BJ (cell line): ENCODE measurements around the gene TMEM200A. TPM values are rescaled to one million over a fixed set of nuclear protein-coding genes. Genes with fewer than 3 reads are reported as not detected.

ENCODE experiments used
- CTCF ChIA-PET: fragments of 350-600 bp; formaldehyde crosslinking; extraction: SDS; loops from one replicate; lab custom pipeline; 2021; ENCODE audit warnings: antibody characterized with exemption, inconsistent platforms; lab: Yijun Ruan, JAX
- POLR2A ChIA-PET: fragments of 300-600 bp; sonication (Branson Sonifier 250); formaldehyde crosslinking; extraction: SDS; loops from one replicate; lab custom pipeline; 2021; ENCODE audit warnings: antibody characterized with exemption; lab: Charles Lee
- DNase-seq: peaks from one replicate; pipeline ENCODE4 v3.0.0-alpha.2; 2011; ENCODE audit warnings: low read depth
- H3K27me3 ChIP-seq: 2 replicates; pipeline ENCODE4 v1.6.0; 2011; ENCODE audit warnings: low read length; ENCODE audit not compliant: control insufficient read depth, insufficient read depth
- H3K36me3 ChIP-seq: 2 replicates; pipeline ENCODE4 v1.5.1; 2011; ENCODE audit warnings: low read length; ENCODE audit not compliant: control insufficient read depth, insufficient read depth
- H3K4me3 ChIP-seq: 2 replicates; pipeline ENCODE4 v1.5.1; 2011; ENCODE audit warnings: low read depth, mild to moderate bottlenecking, control low read depth, low read length
- CTCF ChIP-seq: IDR thresholded peaks from 2 replicates; pipeline ENCODE4 v1.5.1; 2011; ENCODE audit warnings: low read depth, mild to moderate bottlenecking, control low read depth, inconsistent platforms, low read length, moderate library complexity; ENCODE audit not compliant: insufficient read depth
- polyA plus RNA-seq: library from polyadenylated mRNA; depleted of rRNA; stranded (reverse); fragments of >200 nt; gene quantifications from 2 replicates; pipeline ENCODE4 v1.2.3, GENCODE V29; 2011

Gene TMEM200A
- polyA plus RNA-seq, 1 experiment: 6.0 TPM

GRCh38 chr6:130426066-130426721 is 60.4 kb downstream of the TMEM200A start:
- CTCF ChIA-PET: interaction anchor here (0.7 to 0.8 kb wide), 2 partner anchors 10 to 132 kb away, joined by 3 to 4 read pairs; no protein-coding TSS in a partner anchor
- POLR2A ChIA-PET: no interaction called here
- no peaks in the 10 kb centered on the region for H3K27me3 ChIP-seq
- no peak overlapping the region for H3K4me3 ChIP-seq
- no peaks in the 10 kb centered on the region for H3K36me3 ChIP-seq
- DNase-seq: no peak
- no peak for TF ChIP-seq CTCF

DNA sequence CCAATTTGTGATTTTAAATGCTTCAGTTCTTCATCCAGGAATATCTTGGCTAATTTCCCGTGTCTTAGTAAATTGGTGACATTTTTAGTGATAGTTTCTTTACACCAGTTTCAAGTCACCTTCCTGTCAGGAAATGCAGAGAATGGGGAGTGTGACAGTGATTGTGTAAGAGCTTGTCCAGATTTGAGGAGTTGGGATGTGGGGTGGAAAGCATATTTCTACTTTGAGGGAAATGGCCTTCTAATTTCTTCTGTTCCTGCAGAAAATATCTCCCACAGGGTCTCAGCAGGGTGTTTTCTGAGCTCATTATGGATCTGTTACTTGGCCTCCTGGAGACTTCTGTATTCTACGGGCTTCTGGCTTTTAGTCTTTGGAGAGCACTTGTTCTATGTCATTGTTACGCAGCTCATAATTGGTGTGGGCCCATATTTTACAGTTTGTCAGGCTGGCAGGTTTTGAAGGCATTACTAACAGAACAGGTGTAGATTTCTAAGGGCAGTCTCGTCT is 65.6 kb downstream of the TMEM200A start:
- Histone ChIP-seq H3K27me3 (no peaks in the 10 kb centered on the region), H3K4me3 (no peak overlapping the region), H3K36me3 (no peaks in the 10 kb centered on the region)
- ChIA-PET POLR2A (no interaction called here), CTCF (interaction anchor here (1.2 kb wide), 1 partner anchor 145 kb away, joined by 3 read pairs; no protein-coding TSS in a partner anchor)
- TF ChIP-seq CTCF: no peak
- DNase-seq: no peak

GRCh38 chr6:130432838-130433237 is 67.0 kb downstream of the TMEM200A start:
- H3K36me3 ChIP-seq: no peaks in the 10 kb centered on the region
- no peak for DNase-seq

GRCh38 chr6:130434174-130434873 is 68.5 kb downstream of the TMEM200A start:
- ChIA-PET CTCF (no interaction called here), POLR2A (no interaction called here)
- no peak for DNase-seq
- no peaks in the 10 kb centered on the region for H3K27me3 ChIP-seq
- H3K4me3 ChIP-seq: no peak overlapping the region
- no peak for TF ChIP-seq CTCF
- no peaks in the 10 kb centered on the region for H3K36me3 ChIP-seq

More at GRCh38 chr6:130432838-130433237, 67.0 kb downstream of the TMEM200A start:
- no peak for TF ChIP-seq CTCF
- CTCF ChIA-PET: interaction anchor here (0.6 kb wide), 1 partner anchor 21 kb away, joined by 3 read pairs; no protein-coding TSS in a partner anchor
- Histone ChIP-seq H3K27me3 (no peaks in the 10 kb centered on the region), H3K4me3 (no peak overlapping the region)
- POLR2A ChIA-PET: no interaction called here

DNA sequence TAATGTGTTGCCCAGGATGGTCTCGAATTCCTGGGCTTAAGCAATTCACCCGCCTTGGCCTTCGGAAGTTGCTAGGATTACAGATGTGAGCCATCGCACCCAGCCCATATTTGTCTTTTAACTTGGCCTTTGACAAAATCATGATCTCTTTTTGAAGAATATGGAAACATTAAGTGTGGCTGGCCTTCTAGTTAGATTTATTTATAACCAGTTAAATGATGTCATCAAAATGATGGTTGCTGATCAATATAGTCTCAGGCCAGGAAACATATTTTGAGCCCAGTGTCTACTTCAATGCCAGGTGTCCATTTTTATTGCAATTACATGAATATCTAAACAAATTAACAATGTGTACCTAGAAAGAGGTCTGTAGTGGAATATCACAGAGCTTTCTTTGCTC is 69.4 kb downstream of the TMEM200A start:
- CTCF ChIA-PET: interaction anchor here (1.2 kb wide), 1 partner anchor 50 kb away, joined by 3 read pairs; no protein-coding TSS in a partner anchor
- H3K27me3 ChIP-seq: no peaks in the 10 kb centered on the region
- no peak for DNase-seq
- no peaks in the 10 kb centered on the region for H3K36me3 ChIP-seq
- no peak overlapping the region for H3K4me3 ChIP-seq
- POLR2A ChIA-PET: no interaction called here
- TF ChIP-seq CTCF: no peak
